Testis (tissue), 2 donors: ENCODE results near the gene C1orf87.

ENCODE experiments used
- POLR2A ChIP-seq: fragments of 450-650 bp; IDR thresholded peaks from one replicate; pipeline ENCODE4 v1.6.1; 2017; ENCODE audit warnings: antibody characterized with exemption, mild to moderate bottlenecking, moderate library complexity
- TF ChIP-seq, protein P1 (sequence below), 3 experiments: fragments of 450-650 bp in 2 of 3; fragments of 200-600 bp in 1 of 3; sonication (generic) in 1 of 3; IDR thresholded peaks; one replicate each; pipeline ENCODE4 v1.5.1; 2016 to 2019; ENCODE audit warnings: antibody characterized with exemption in 3 of 3, mild to moderate bottlenecking in 2 of 3, moderate library complexity in 1 of 3

DNA sequence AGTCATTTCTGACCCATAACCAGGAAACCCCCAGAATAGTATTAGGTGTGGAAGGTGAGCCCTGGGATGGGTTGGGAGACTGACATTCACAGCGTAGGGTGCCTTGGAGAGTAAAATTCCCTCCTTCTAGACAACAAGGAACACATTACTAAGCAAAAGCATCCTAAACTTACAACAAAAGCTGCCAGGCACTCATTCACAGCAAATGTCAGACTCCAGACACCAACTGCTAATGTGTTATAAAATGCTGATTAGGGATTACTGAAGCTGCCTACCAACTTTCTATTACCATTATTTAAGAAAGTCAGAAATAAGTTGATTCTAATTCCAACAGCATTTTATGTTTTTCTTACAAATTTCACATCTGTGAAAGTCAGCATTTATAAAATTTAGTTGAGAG, 40.0 kb upstream of the C1orf87 start:
- TF ChIP-seq, protein P1, sequence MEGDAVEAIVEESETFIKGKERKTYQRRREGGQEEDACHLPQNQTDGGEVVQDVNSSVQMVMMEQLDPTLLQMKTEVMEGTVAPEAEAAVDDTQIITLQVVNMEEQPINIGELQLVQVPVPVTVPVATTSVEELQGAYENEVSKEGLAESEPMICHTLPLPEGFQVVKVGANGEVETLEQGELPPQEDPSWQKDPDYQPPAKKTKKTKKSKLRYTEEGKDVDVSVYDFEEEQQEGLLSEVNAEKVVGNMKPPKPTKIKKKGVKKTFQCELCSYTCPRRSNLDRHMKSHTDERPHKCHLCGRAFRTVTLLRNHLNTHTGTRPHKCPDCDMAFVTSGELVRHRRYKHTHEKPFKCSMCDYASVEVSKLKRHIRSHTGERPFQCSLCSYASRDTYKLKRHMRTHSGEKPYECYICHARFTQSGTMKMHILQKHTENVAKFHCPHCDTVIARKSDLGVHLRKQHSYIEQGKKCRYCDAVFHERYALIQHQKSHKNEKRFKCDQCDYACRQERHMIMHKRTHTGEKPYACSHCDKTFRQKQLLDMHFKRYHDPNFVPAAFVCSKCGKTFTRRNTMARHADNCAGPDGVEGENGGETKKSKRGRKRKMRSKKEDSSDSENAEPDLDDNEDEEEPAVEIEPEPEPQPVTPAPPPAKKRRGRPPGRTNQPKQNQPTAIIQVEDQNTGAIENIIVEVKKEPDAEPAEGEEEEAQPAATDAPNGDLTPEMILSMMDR (IDR thresholded peaks at IDR 0.05): no peak
- TF ChIP-seq POLR2A: no peak
